Mesenchymal stem cell (in vitro differentiated cells and primary cell): ENCODE data around the gene PCK2.

Experiments
- DNase-seq: peaks from one replicate; pipeline ENCODE4 v3.0.0-alpha.2; 2013
- H2AFZ ChIP-seq: one replicate; pipeline ENCODE4 v1.6.1; 2013; ENCODE audit warnings: low read depth, mild to moderate bottlenecking, control low read depth, inconsistent platforms, low read length, moderate library complexity
- H2AK5ac ChIP-seq: 2 replicates; pipeline ENCODE4 v1.6.1; 2013; ENCODE audit warnings: low read length, moderate library complexity, mild to moderate bottlenecking, inconsistent platforms; ENCODE audit not compliant: severe bottlenecking
- H2BK120ac ChIP-seq: one replicate; pipeline ENCODE4 v1.6.1; 2013; ENCODE audit warnings: low read depth, mild to moderate bottlenecking, inconsistent platforms, low read length, moderate library complexity
- H2BK12ac ChIP-seq, 2 experiments: one replicate each; pipeline ENCODE4 v1.6.1; 2013; ENCODE audit warnings: inconsistent platforms in 2 of 2, low read length in 2 of 2, mild to moderate bottlenecking in 2 of 2, moderate library complexity in 2 of 2, control low read depth in 1 of 2
- H2BK15ac ChIP-seq: one replicate; pipeline ENCODE4 v1.6.1; 2013; ENCODE audit warnings: mild to moderate bottlenecking, low read depth, inconsistent platforms; ENCODE audit not compliant: poor library complexity, severe bottlenecking
- H2BK5ac ChIP-seq: 2 replicates; pipeline ENCODE4 v1.6.1; 2013; ENCODE audit warnings: low read depth, mild to moderate bottlenecking, low read length, control low read depth, inconsistent platforms; ENCODE audit not compliant: poor library complexity, severe bottlenecking
- H3K14ac ChIP-seq, 2 experiments: one replicate each; pipeline ENCODE4 v1.6.1; 2013; ENCODE audit warnings: inconsistent platforms in 2 of 2, low read length in 2 of 2, control low read depth in 1 of 2, mild to moderate bottlenecking in 1 of 2, moderate library complexity in 1 of 2
- H3K18ac ChIP-seq, 2 experiments: one replicate each; pipeline ENCODE4 v1.6.1; 2013; ENCODE audit warnings: inconsistent platforms in 2 of 2, low read length in 2 of 2, control low read depth in 1 of 2, low read depth in 1 of 2, mild to moderate bottlenecking in 1 of 2
- H3K23ac ChIP-seq, 2 experiments: one replicate each; pipeline ENCODE4 v1.6.1; 2013; ENCODE audit warnings: inconsistent platforms in 2 of 2, low read length in 2 of 2, mild to moderate bottlenecking in 2 of 2, moderate library complexity in 2 of 2, control low read depth in 1 of 2
- H3K27ac ChIP-seq: 2 replicates; pipeline ENCODE4 v1.5.1; 2013; ENCODE audit warnings: mild to moderate bottlenecking, moderate library complexity, low read length, control low read depth, inconsistent platforms; ENCODE audit not compliant: poor library complexity, severe bottlenecking
- H3K27me3 ChIP-seq, 2 experiments: 2 replicates each; pipeline versions ENCODE4 v1.6.1 to v1.7.0; 2013; ENCODE audit warnings: low read length in 2 of 2, mild to moderate bottlenecking in 2 of 2, moderate library complexity in 2 of 2, control low read depth in 1 of 2, inconsistent platforms in 1 of 2; ENCODE audit not compliant: control insufficient read depth in 1 of 2, insufficient read depth in 1 of 2
- H3K36me3 ChIP-seq, 2 experiments: 2 replicates each; pipeline versions ENCODE4 v1.6.1 to v1.7.0; 2013; ENCODE audit warnings: low read length in 2 of 2, control low read depth in 1 of 2, inconsistent platforms in 1 of 2, low read depth in 1 of 2, mild to moderate bottlenecking in 1 of 2; ENCODE audit not compliant: insufficient read depth in 2 of 2, control insufficient read depth in 1 of 2
- H3K4ac ChIP-seq, 2 experiments: one replicate each; pipeline ENCODE4 v1.6.1; 2013; ENCODE audit warnings: inconsistent platforms in 2 of 2, low read length in 2 of 2, mild to moderate bottlenecking in 2 of 2, moderate library complexity in 2 of 2, control low read depth in 1 of 2, low read depth in 1 of 2
- H3K4me1 ChIP-seq: 2 replicates; pipeline ENCODE4 v1.6.1; 2013; ENCODE audit warnings: low read depth, low read length, control low read depth; ENCODE audit not compliant: control insufficient read depth, insufficient read depth
- H3K4me2 ChIP-seq: 2 replicates; pipeline ENCODE4 v1.6.1; 2013; ENCODE audit warnings: low read length, mild to moderate bottlenecking, inconsistent platforms; ENCODE audit not compliant: poor library complexity, severe bottlenecking
- H3K4me3 ChIP-seq, 2 experiments: 2 replicates each; pipeline versions ENCODE4 v1.5.1 to v1.7.0; 2013; ENCODE audit warnings: low read length in 2 of 2, mild to moderate bottlenecking in 2 of 2, control low read depth in 1 of 2, low read depth in 1 of 2; ENCODE audit not compliant: insufficient read depth in 1 of 2
- H3K79me1 ChIP-seq: replicated peaks from 2 replicates; pipeline ENCODE4 v1.6.1; 2013; ENCODE audit warnings: mild to moderate bottlenecking, control low read depth, low read length, inconsistent platforms; ENCODE audit not compliant: poor library complexity, severe bottlenecking
- H3K9ac ChIP-seq: 2 replicates; pipeline ENCODE4 v1.7.0; 2013; ENCODE audit warnings: mild to moderate bottlenecking, low read length, moderate library complexity
- H3K9me3 ChIP-seq: 2 replicates; pipeline ENCODE4 v1.7.0; 2013; ENCODE audit warnings: mild to moderate bottlenecking, low read length; ENCODE audit not compliant: control insufficient read depth
- H4K8ac ChIP-seq: one replicate; pipeline ENCODE4 v1.6.1; 2013; ENCODE audit warnings: inconsistent platforms, mild to moderate bottlenecking, low read length, moderate library complexity
- H4K91ac ChIP-seq: one replicate; pipeline ENCODE4 v1.6.1; 2013; ENCODE audit warnings: mild to moderate bottlenecking, low read length, inconsistent platforms
- WGBS: methylation state at CpG from one replicate; pipeline ENCODE4 v1.1.7; 2013; ENCODE audit warnings: mixed read lengths; 5-methylcytosine and 5-hydroxymethylcytosine counted together

PCK2 gene

DNA sequence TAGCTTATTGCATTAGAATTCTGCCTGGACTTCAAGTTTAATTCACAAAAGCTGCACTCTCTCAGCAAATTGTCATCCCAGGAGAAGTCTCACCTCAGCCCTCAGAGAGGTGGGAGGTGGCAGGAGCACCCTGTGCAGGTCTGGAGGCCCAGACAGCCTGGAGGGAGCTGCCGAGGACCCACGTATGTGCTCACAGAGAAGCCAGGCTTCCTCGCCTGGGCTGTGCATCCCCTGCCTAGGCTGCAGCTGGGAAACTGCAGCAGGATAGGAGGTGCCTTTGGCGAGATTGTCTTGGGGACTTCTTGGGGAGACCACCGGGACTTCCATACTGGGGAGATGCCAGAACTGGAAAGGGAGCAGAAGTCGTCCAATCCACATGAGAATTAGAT is 14.0 kb upstream of the PCK2 start:
- Histone ChIP-seq H3K27me3 (peaks cover 84 to 85% of the 10 kb centered on the region in 2 experiments), H3K4me3 (no peak overlapping the region), H3K4me1 (peaks cover 10% of the 10 kb centered on the region), H3K18ac (no peak overlapping the region), H3K79me1 (peaks cover 2% of the 10 kb centered on the region), H3K23ac (no peak overlapping the region), H2BK120ac (no peak overlapping the region), H2AK5ac (no peak overlapping the region), H3K14ac (no peak overlapping the region), H2BK15ac (no peak overlapping the region), H2AFZ (no peak overlapping the region), H3K4ac (no peak overlapping the region), H3K27ac (no peak overlapping the region), H3K9me3 (no peaks in the 10 kb centered on the region), H3K4me2 (no peak overlapping the region), H2BK12ac (no peak overlapping the region), H3K36me3 (no peaks in the 10 kb centered on the region), H3K9ac (no peak overlapping the region), H4K91ac (no peak overlapping the region), H4K8ac (no peak overlapping the region), H2BK5ac (no peak overlapping the region)
- 61% methylated on average over 6 of the region's 6 CpGs for WGBS
- DNase-seq = no peak

DNA sequence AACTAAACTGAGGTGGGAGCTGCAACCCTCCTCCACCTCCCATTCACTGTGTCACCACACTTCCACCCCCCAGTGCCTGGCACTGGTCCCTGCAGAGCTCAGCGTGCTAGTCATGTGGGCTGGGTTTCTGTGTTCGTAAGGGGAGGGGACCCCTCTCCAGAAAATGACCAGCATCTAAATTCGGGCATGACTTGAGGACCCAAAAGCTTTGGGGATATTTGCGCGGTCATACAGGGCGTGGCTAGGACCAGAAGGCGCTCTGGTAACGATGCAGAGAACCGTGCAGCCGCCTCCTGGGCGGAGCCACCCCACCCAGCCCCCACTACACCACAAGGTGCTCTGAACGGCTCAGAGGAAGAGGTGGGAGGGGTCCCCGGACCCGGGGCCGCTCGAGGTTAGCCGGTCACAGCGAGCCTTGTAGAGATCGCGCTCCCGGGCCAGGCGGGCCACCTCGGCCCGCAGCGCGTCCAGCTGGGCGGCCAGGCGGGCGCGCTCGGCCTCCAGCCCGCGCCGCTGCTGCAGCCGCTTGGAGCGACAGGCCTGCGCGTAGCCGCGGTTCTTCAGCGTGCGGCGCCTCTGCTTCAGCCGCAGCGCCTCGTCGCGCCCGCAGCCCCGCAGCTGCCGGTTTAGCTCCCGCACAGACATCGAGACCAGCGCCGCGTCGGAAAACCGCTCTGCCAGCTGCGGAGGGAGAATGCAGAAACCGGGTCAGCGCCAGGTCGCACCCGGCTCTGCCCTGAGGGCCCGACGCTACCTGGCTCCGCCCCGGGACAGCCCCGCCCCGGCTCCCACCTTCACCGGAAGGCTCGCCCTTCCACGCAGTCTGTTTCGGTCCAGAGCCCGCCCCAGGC is 13.0 kb upstream of the PCK2 start:
- WGBS = under 1% methylated on average over 53 of the region's 74 CpGs
- DNase-seq = peak; percentile 29
- Histone ChIP-seq H3K14ac (peak overlapping the region in 1 of 2 experiments; percentile 45), H3K4me3 (peak overlapping the region; percentile 62 to 77), H3K79me1 (peaks cover 2% of the 10 kb centered on the region), H3K27me3 (peaks cover 78 to 79% of the 10 kb centered on the region in 2 experiments), H2BK120ac (no peak overlapping the region), H3K9me3 (no peaks in the 10 kb centered on the region), H4K91ac (no peak overlapping the region), H2BK5ac (no peak overlapping the region), H3K18ac (peak overlapping the region in 1 of 2 experiments; percentile 48), H3K9ac (peak overlapping the region; percentile 57), H3K36me3 (no peaks in the 10 kb centered on the region), H3K23ac (peak overlapping the region in 1 of 2 experiments; percentile 14), H2BK15ac (peak overlapping the region; percentile 15), H3K4me2 (peak overlapping the region; percentile 99), H3K4me1 (peaks cover 10% of the 10 kb centered on the region), H2AK5ac (no peak overlapping the region), H3K27ac (no peak overlapping the region), H4K8ac (no peak overlapping the region), H2BK12ac (no peak overlapping the region), H2AFZ (peak overlapping the region; percentile 80), H3K4ac (no peak overlapping the region)

DNA sequence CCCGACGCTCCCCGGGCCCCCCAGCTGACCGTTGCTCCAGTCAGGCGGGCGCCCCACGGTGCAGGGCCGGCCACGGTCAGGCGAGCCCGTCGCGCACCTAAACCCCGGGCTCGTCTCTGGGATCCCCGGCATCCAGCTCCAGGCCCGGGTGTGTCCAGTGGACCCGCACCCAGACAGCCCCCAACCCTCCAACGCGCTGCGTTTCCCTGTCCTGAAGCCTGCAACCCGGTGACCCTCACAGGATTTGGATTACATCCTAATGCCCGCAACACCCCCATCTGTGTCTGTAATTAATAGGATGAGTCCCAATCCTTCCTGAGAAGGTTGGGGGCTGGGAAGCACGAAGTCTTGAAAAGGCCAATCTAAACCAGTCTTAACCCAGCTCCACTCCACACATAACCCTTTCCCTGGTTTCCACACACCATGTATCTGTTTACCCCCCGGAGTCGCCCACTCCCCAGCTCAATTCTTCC is 12.3 kb upstream of the PCK2 start:
- no peak overlapping the region for H3K23ac ChIP-seq
- H4K8ac ChIP-seq = no peak overlapping the region
- no peak overlapping the region for H3K27ac ChIP-seq
- WGBS = 22% methylated on average over 24 of the region's 26 CpGs
- H3K79me1 ChIP-seq = peaks cover 2% of the 10 kb centered on the region
- no peak overlapping the region for H2BK15ac ChIP-seq
- H3K18ac ChIP-seq = no peak overlapping the region
- no peaks in the 10 kb centered on the region for H3K9me3 ChIP-seq
- no peak overlapping the region for H2AFZ ChIP-seq
- H3K27me3 ChIP-seq = peaks cover 83% of the 10 kb centered on the region in 2 experiments
- no peaks in the 10 kb centered on the region for H3K36me3 ChIP-seq
- H3K9ac ChIP-seq = no peak overlapping the region
- no peak overlapping the region for H2BK5ac ChIP-seq
- no peak overlapping the region for H2BK120ac ChIP-seq
- no peak overlapping the region for H3K4ac ChIP-seq
- peak overlapping the region; percentile 99 for H3K4me2 ChIP-seq
- peaks cover 10% of the 10 kb centered on the region for H3K4me1 ChIP-seq
- H3K14ac ChIP-seq = no peak overlapping the region
- no peak overlapping the region for H2AK5ac ChIP-seq
- peak overlapping the region; percentile 62 to 77 for H3K4me3 ChIP-seq
- no peak for DNase-seq
- no peak overlapping the region for H4K91ac ChIP-seq
- H2BK12ac ChIP-seq = no peak overlapping the region

GRCh38 chr14:24082411-24083080 is 11.6 kb upstream of the PCK2 start:
- Histone ChIP-seq H3K4me3 (no peak overlapping the region), H3K79me1 (peaks cover 2% of the 10 kb centered on the region)

More at GRCh38 chr14:24082411-24083080, 11.6 kb upstream of the PCK2 start:
- no peak overlapping the region for H2AK5ac ChIP-seq
- DNase-seq = no peak
- no peak overlapping the region for H3K4ac ChIP-seq
- no peak overlapping the region for H3K14ac ChIP-seq
- H3K36me3 ChIP-seq = no peaks in the 10 kb centered on the region
- no peaks in the 10 kb centered on the region for H3K9me3 ChIP-seq
- no peak overlapping the region for H3K18ac ChIP-seq
- no peak overlapping the region for H2BK120ac ChIP-seq
- no peak overlapping the region for H3K9ac ChIP-seq
- no peak overlapping the region for H2BK15ac ChIP-seq
- H4K91ac ChIP-seq = no peak overlapping the region
- peaks cover 10% of the 10 kb centered on the region for H3K4me1 ChIP-seq
- H3K27ac ChIP-seq = no peak overlapping the region
- no peak overlapping the region for H2AFZ ChIP-seq
- no peak overlapping the region for H2BK5ac ChIP-seq
- H2BK12ac ChIP-seq = no peak overlapping the region
- peaks cover 82 to 85% of the 10 kb centered on the region in 2 experiments for H3K27me3 ChIP-seq
- H3K23ac ChIP-seq = peak overlapping the region in 1 of 2 experiments; percentile 38
- no peak overlapping the region for H3K4me2 ChIP-seq
- no peak overlapping the region for H4K8ac ChIP-seq
- WGBS = 85% methylated on average over 3 of the region's 5 CpGs
